H1 (cell line): ENCODE measurements around the gene KRTAP10-3. TPM values are rescaled to one million over a fixed set of nuclear protein-coding genes. Genes with fewer than 3 reads are reported as not detected.

Experiments used
- CTCF ChIA-PET: fragments of 300-600 bp; sonication (Branson Sonifier 250); formaldehyde crosslinking; loops from one replicate; lab custom pipeline; 2021; ENCODE audit not compliant: partially characterized antibody; lab: Charles Lee
- POLR2A ChIA-PET: fragments of 300-600 bp; sonication (Branson Sonifier 250); formaldehyde crosslinking; loops from one replicate; lab custom pipeline; 2021; ENCODE audit warnings: inconsistent platforms; ENCODE audit not compliant: partially characterized antibody; lab: Charles Lee
- DNase-seq, 2 experiments: peaks; one replicate each; pipeline versions ENCODE4 v3.0.0 to v3.0.0-alpha.2; 2010 to 2022; ENCODE audit warnings: low spot score in 2 of 2, low read depth in 1 of 2, mixed read lengths in 1 of 2
- FAIRE-seq: peaks from 2 replicates; lab custom pipeline; 2011; peaks lifted over from hg19 to GRCh38; lab: Jason Lieb, UNC
- H2AFZ ChIP-seq: 2 replicates; pipeline ENCODE4 v1.8.1; 2012; ENCODE audit warnings: low read length, inconsistent platforms
- H2AK5ac ChIP-seq: 2 replicates; pipeline ENCODE4 v1.6.1; 2013; ENCODE audit warnings: low read depth, low read length
- H2BK120ac ChIP-seq: replicated peaks from 2 replicates; pipeline ENCODE3; 2013; ENCODE audit warnings: low read depth, low read length, inconsistent platforms
- H2BK12ac ChIP-seq: 2 replicates; pipeline ENCODE4 v1.6.1; 2013; ENCODE audit warnings: low read depth, low read length
- H2BK15ac ChIP-seq: 2 replicates; pipeline ENCODE4 v1.6.1; 2013; ENCODE audit warnings: low read length
- H2BK20ac ChIP-seq: 2 replicates; pipeline ENCODE4 v1.6.1; 2013; ENCODE audit warnings: low read length
- H2BK5ac ChIP-seq: 2 replicates; pipeline ENCODE4 v1.6.1; 2013; ENCODE audit warnings: low read depth, low read length
- H3K14ac ChIP-seq: 2 replicates; pipeline ENCODE4 v1.6.1; 2013; ENCODE audit warnings: inconsistent platforms; ENCODE audit not compliant: insufficient read length
- H3K18ac ChIP-seq: 2 replicates; pipeline ENCODE4 v1.6.1; 2013; ENCODE audit warnings: low read length; ENCODE audit errors: extremely low read depth
- H3K23ac ChIP-seq: 2 replicates; pipeline ENCODE4 v1.6.1; 2013; ENCODE audit warnings: inconsistent platforms; ENCODE audit not compliant: insufficient read length
- H3K23me2 ChIP-seq: 2 replicates; pipeline ENCODE4 v1.6.1; 2013; ENCODE audit warnings: low read depth, low read length
- H3K27ac ChIP-seq: 2 replicates; pipeline ENCODE4 v1.6.1; 2011; ENCODE audit warnings: low read depth, low read length, inconsistent platforms
- H3K27me3 ChIP-seq, 4 experiments: replicated peaks in 1 of 4; 1 replicate in 1 of 4; 2 replicates in 3 of 4; pipeline versions ENCODE4 v1.6.1 to v1.8.1; 2011 to 2013; ENCODE audit warnings: low read length in 3 of 4, mild to moderate bottlenecking in 3 of 4, inconsistent platforms in 2 of 4, mixed read lengths in 2 of 4, moderate library complexity in 1 of 4; ENCODE audit not compliant: control insufficient read depth in 3 of 4, insufficient read depth in 3 of 4; ENCODE audit errors: extremely low read depth in 1 of 4
- H3K36me3 ChIP-seq, 4 experiments: 2 replicates each; pipeline versions ENCODE4 v1.6.1 to v1.8.1; 2011 to 2013; ENCODE audit warnings: mild to moderate bottlenecking in 4 of 4, low read length in 3 of 4, moderate library complexity in 2 of 4, control low read depth in 1 of 4, inconsistent platforms in 1 of 4; ENCODE audit not compliant: insufficient read depth in 4 of 4, control insufficient read depth in 2 of 4
- H3K4ac ChIP-seq: replicated peaks from 2 replicates; pipeline ENCODE3; 2013; ENCODE audit warnings: low read length, low read depth, mixed read lengths, inconsistent platforms; ENCODE audit not compliant: insufficient read length
- H3K4me1 ChIP-seq, 4 experiments: replicated peaks in 1 of 4; 1 replicate in 1 of 4; 2 replicates in 3 of 4; pipeline versions ENCODE4 v1.6.1 to v1.8.1; 2011 to 2013; ENCODE audit warnings: low read length in 3 of 4, inconsistent platforms in 2 of 4, mixed read lengths in 1 of 4; ENCODE audit not compliant: insufficient read depth in 4 of 4, control insufficient read depth in 3 of 4
- H3K4me2 ChIP-seq, 2 experiments: 2 replicates each; pipeline versions ENCODE4 v1.6.1 to v1.8.1; 2011 to 2013; ENCODE audit warnings: low read depth in 2 of 2, low read length in 2 of 2, control low read depth in 1 of 2, inconsistent platforms in 1 of 2, mild to moderate bottlenecking in 1 of 2; ENCODE audit not compliant: insufficient read depth in 1 of 2
- H3K4me3 ChIP-seq, 4 experiments: fragments of 200-600, 300-600 bp in 1 of 4; sonication (generic), shearing (Covaris generic), sonication (Bioruptor Twin) in 1 of 4; 2 replicates each; pipeline versions ENCODE4 v1.5.1 to v1.8.1; 2011 to 2016; ENCODE audit warnings: low read length in 4 of 4, low read depth in 3 of 4, control low read depth in 2 of 4, inconsistent platforms in 2 of 4, mild to moderate bottlenecking in 2 of 4, mixed read lengths in 1 of 4, moderate library complexity in 1 of 4; ENCODE audit not compliant: insufficient read depth in 2 of 4; ENCODE audit errors: extremely low read depth in 1 of 4
- H3K56ac ChIP-seq: replicated peaks from 2 replicates; pipeline ENCODE3; 2013; ENCODE audit warnings: low read depth, mild to moderate bottlenecking, mixed read lengths, low read length, inconsistent platforms; ENCODE audit not compliant: insufficient read length
- H3K79me1 ChIP-seq: 2 replicates; pipeline ENCODE4 v1.6.1; 2013; ENCODE audit warnings: low read depth, low read length, control low read depth
- H3K79me2 ChIP-seq, 2 experiments: 2 replicates each; pipeline versions ENCODE4 v1.6.1 to v1.8.1; 2012 to 2013; ENCODE audit warnings: low read length in 2 of 2, mild to moderate bottlenecking in 2 of 2, inconsistent platforms in 1 of 2; ENCODE audit not compliant: insufficient read depth in 2 of 2, control insufficient read depth in 1 of 2
- H3K9ac ChIP-seq, 4 experiments: replicated peaks in 1 of 4; 1 replicate in 1 of 4; 2 replicates in 3 of 4; pipeline versions ENCODE4 v1.6.1 to v1.8.1; 2011 to 2013; ENCODE audit warnings: low read depth in 3 of 4, low read length in 3 of 4, control low read depth in 2 of 4, mild to moderate bottlenecking in 2 of 4, moderate library complexity in 2 of 4, inconsistent platforms in 1 of 4; ENCODE audit errors: extremely low read depth in 1 of 4
- H3K9me3 ChIP-seq, 2 experiments: 2 replicates each; pipeline versions ENCODE4 v1.6.1 to v1.8.1; 2012 to 2013; ENCODE audit warnings: mild to moderate bottlenecking in 2 of 2, moderate library complexity in 2 of 2, control low read depth in 1 of 2, inconsistent platforms in 1 of 2, low read depth in 1 of 2, low read length in 1 of 2, mixed read lengths in 1 of 2; ENCODE audit not compliant: insufficient read depth in 2 of 2
- H4K20me1 ChIP-seq, 2 experiments: replicated peaks in 1 of 2; 2 replicates each; pipeline versions ENCODE3 to v1.8.1; 2011 to 2013; ENCODE audit warnings: inconsistent platforms in 2 of 2, low read length in 2 of 2, mild to moderate bottlenecking in 1 of 2; ENCODE audit not compliant: insufficient read depth in 2 of 2, control insufficient read depth in 1 of 2
- H4K5ac ChIP-seq: 2 replicates; pipeline ENCODE4 v1.6.1; 2013; ENCODE audit warnings: low read length, low read depth, mixed read lengths, inconsistent platforms; ENCODE audit not compliant: insufficient read length
- H4K8ac ChIP-seq: 2 replicates; pipeline ENCODE4 v1.8.0; 2013; ENCODE audit warnings: mild to moderate bottlenecking, moderate library complexity, low read length, inconsistent platforms; ENCODE audit not compliant: insufficient read depth; ENCODE audit errors: extremely low read depth
- H4K91ac ChIP-seq: replicated peaks from 2 replicates; pipeline ENCODE3; 2013; ENCODE audit warnings: low read length, mixed read lengths, inconsistent platforms; ENCODE audit not compliant: insufficient read length
- ATF2 ChIP-seq: IDR thresholded peaks from 2 replicates; pipeline ENCODE4 v1.6.1; 2012; ENCODE audit warnings: low read length, inconsistent platforms
- BACH1 ChIP-seq: IDR thresholded peaks from 2 replicates; pipeline ENCODE4 v1.6.1; 2012; ENCODE audit warnings: low read length, improper control_type of control experiment
- E2F6 ChIP-seq: IDR thresholded peaks from 2 replicates; pipeline ENCODE4 v1.6.1; 2012; ENCODE audit warnings: inconsistent platforms
- EGR1 ChIP-seq: IDR thresholded peaks from 2 replicates; pipeline ENCODE4 v1.6.1; 2011; ENCODE audit warnings: low read depth, low read length, borderline replicate concordance
- EZH2 ChIP-seq: fragments of 200-600 bp; sonication (generic); IDR thresholded peaks from 2 replicates; pipeline ENCODE4 v1.7.1; 2012; ENCODE audit warnings: low read depth, mild to moderate bottlenecking, moderate library complexity, low read length, inconsistent platforms; ENCODE audit not compliant: severe bottlenecking
- KDM1A ChIP-seq: fragments of 200-600, 300-600 bp; sonication (generic); IDR thresholded peaks from 2 replicates; pipeline ENCODE4 v1.7.1; 2016; ENCODE audit warnings: mild to moderate bottlenecking, low read length, borderline replicate concordance
- MAFK ChIP-seq: IDR thresholded peaks from 2 replicates; pipeline ENCODE4 v1.6.1; 2012; ENCODE audit warnings: low read depth, mild to moderate bottlenecking, improper control_type of control experiment, low read length
- RBBP5 ChIP-seq: IDR thresholded peaks from 2 replicates; pipeline ENCODE4 v1.7.1; 2012; ENCODE audit warnings: low read depth, mild to moderate bottlenecking, inconsistent platforms, low read length, moderate library complexity, borderline replicate concordance
- RFX5 ChIP-seq: IDR thresholded peaks from 2 replicates; pipeline ENCODE4 v1.6.1; 2011; ENCODE audit warnings: low read depth, low read length, improper control_type of control experiment, borderline replicate concordance
- TCF12 ChIP-seq: IDR thresholded peaks from 2 replicates; pipeline ENCODE4 v1.6.1; 2011; ENCODE audit warnings: low read depth, mild to moderate bottlenecking, low read length
- WGBS, 2 experiments: shearing (Covaris generic) in 1 of 2; methylation state at CpG; one replicate each; pipeline versions ENCODE4 v1.1.6 to v1.1.7; 2013 to 2015; ENCODE audit warnings: low lambda C conversion rate in 2 of 2, mixed read lengths in 2 of 2, inconsistent platforms in 1 of 2, low coverage in 1 of 2, missing lambda C conversion rate in 1 of 2; ENCODE audit not compliant: insufficient replicate concordance in 2 of 2, insufficient coverage in 1 of 2, insufficient read length in 1 of 2; ENCODE audit errors: extremely low coverage in 1 of 2, missing lambda C conversion rate in 1 of 2; 5-methylcytosine and 5-hydroxymethylcytosine counted together
- polyA plus RNA-seq, 7 experiments: library from polyadenylated mRNA; depleted of rRNA in 3 of 7; stranded (reverse) in 5 of 7; unstranded in 2 of 7; fragments of >200 nt in 5 of 7; fragments of 200-250 nt in 2 of 7; gene quantifications; 1 replicate in 5 of 7; 2 replicates in 1 of 7; 4 replicates in 1 of 7; pipeline versions ENCODE4 v1.2.1 to v1.2.3, GENCODE V29; 2011 to 2013; ENCODE audit warnings: missing spikeins in 2 of 7, mixed read lengths in 2 of 7
- total RNA-seq: library from RNA; stranded (reverse); fragmentation: NEBNext Ultra II Directional; extraction: Animal tissue kit (Norgen Biotek cat#: 25700); gene quantifications from 2 replicates; pipeline ENCODE4 v1.2.1, GENCODE V29; 2021

Gene KRTAP10-3
- total and polyA plus RNA-seq, 2 of the 8 experiments (the other 6 are each of a cell fraction or from before 2014, with no cell fraction given), result not detected

GRCh38 chr21:44527983-44528633, 30.5 kb downstream of the KRTAP10-3 start:
- Histone ChIP-seq H3K18ac (no peak overlapping the region), H4K20me1 (peaks cover 0 to 2% of the 10 kb centered on the region in 2 experiments), H3K4me3 (no peak overlapping the region), H2AFZ (no peak overlapping the region), H3K36me3 (no peaks in the 10 kb centered on the region), H4K91ac (no peak overlapping the region), H2BK120ac (no peak overlapping the region), H3K27ac (no peak overlapping the region), H2AK5ac (no peak overlapping the region), H3K14ac (no peak overlapping the region), H3K79me1 (peaks cover 3% of the 10 kb centered on the region; the same call in 1 of the 2 replicates), H3K27me3 (peaks cover 0 to 3% (median 0%) of the 10 kb centered on the region in 4 experiments; a peak in 1 of 7 replicates), H4K5ac (no peak overlapping the region), H3K23me2 (peaks cover 16% of the 10 kb centered on the region; the same call in 1 of the 2 replicates), H3K23ac (no peak overlapping the region), H3K79me2 (no peaks in the 10 kb centered on the region), H2BK20ac (no peak overlapping the region), H2BK5ac (no peak overlapping the region; the same call in 1 of the 2 replicates), H3K56ac (no peak overlapping the region), H3K4me2 (no peak overlapping the region), H3K9ac (no peak overlapping the region), H2BK15ac (no peak overlapping the region), H3K4ac (no peak overlapping the region), H3K4me1 (peaks cover 0 to 3% (median 0%) of the 10 kb centered on the region in 4 experiments; a peak in 1 of 7 replicates), H4K8ac (no peak overlapping the region; the same call in 1 of the 2 replicates), H2BK12ac (0 out of 2 replicates have a peak overlapping the region, but pooled peaks have one; percentile 75), H3K9me3 (peaks cover 0 to 15% of the 10 kb centered on the region in 2 experiments; a peak in 1 of 4 replicates)
- WGBS, 2 experiments, result 89% methylated on average over 18 of the region's 18 CpGs; no CpG with 5 or more reads in 1 of the 2 experiments
- POLR2A ChIA-PET, result no interaction called here
- CTCF ChIA-PET, result no interaction called here
- DNase-seq, result no peak
- FAIRE-seq, result no peak
- TF ChIP-seq KDM1A (no peak), RBBP5 (no peak), MAFK (no peak), E2F6 (no peak), EGR1 (no peak), ATF2 (no peak), BACH1 (no peak), EZH2 (no peak), TCF12 (no peak), RFX5 (no peak)
